Esophagus squamous epithelium (tissue), 5 donors: ENCODE results near the gene GALR2. TPM values are rescaled to one million over a fixed set of nuclear protein-coding genes. Genes with fewer than 3 reads are reported as not detected.

Experiments used
- DNase-seq: peaks from one replicate; lab custom pipeline; 2025; lab: John Stamatoyannopoulos, UW
- H3K27ac ChIP-seq, 4 donors: fragments of 200-600 bp; sonication (generic); one replicate each; pipeline ENCODE4 v1.5.1; 2016 to 2019; ENCODE audit warnings: mild to moderate bottlenecking in 1 of 4
- H3K27me3 ChIP-seq, 4 donors: fragments of 200-600 bp; sonication (generic); 1 replicate in 3 of 4; 2 replicates in 1 of 4; pipeline versions ENCODE4 v1.5.1 to v1.6.0; 2017 to 2021; ENCODE audit warnings: antibody characterized with exemption in 1 of 4
- H3K36me3 ChIP-seq, 3 donors: fragments of 200-600 bp; sonication (generic); one replicate each; pipeline ENCODE4 v1.5.1; 2016 to 2019
- H3K4me1 ChIP-seq, 3 donors: fragments of 200-600 bp; sonication (generic); one replicate each; pipeline ENCODE4 v1.5.1; 2017 to 2019
- H3K4me3 ChIP-seq, 4 donors: fragments of 200-600 bp; sonication (generic); 1 replicate in 3 of 4; 2 replicates in 1 of 4; pipeline ENCODE4 v1.5.1; 2016 to 2019; ENCODE audit warnings: mild to moderate bottlenecking in 2 of 4, moderate library complexity in 1 of 4
- H3K9me3 ChIP-seq, 3 donors: fragments of 200-600 bp; sonication (generic); one replicate each; pipeline ENCODE4 v1.5.1; 2016 to 2019
- POLR2A ChIP-seq, 4 donors: fragments of 450-650 bp; IDR thresholded peaks; one replicate each; pipeline ENCODE4 v1.6.1; 2017; ENCODE audit warnings: antibody characterized with exemption in 4 of 4, mild to moderate bottlenecking in 4 of 4, moderate library complexity in 3 of 4
- WGBS, 2 donors: methylation state at CpG; one replicate each; pipeline ENCODE4 v1.1.5; 2018; 5-methylcytosine and 5-hydroxymethylcytosine counted together
- intact Hi-C: fragments of 100-400 bp; cut with DNase I; formaldehyde crosslinking; loops from one replicate; pipeline ENCODE4 v1.15.0; 2022
- total RNA-seq, 4 donors: library from RNA; depleted of rRNA; stranded (reverse); fragments of >200 nt; gene quantifications; one replicate each; pipeline ENCODE4 v1.1.0, GENCODE V29; 2016
- TF ChIP-seq, protein P1 (sequence below), 6 experiments: fragments of 450-650 bp in 4 of 6; fragments of 200-600 bp in 2 of 6; sonication (generic) in 2 of 6; IDR thresholded peaks; one replicate each; pipeline ENCODE4 v1.5.1; 2016 to 2019; ENCODE audit warnings: antibody characterized with exemption in 6 of 6, mild to moderate bottlenecking in 4 of 6, moderate library complexity in 4 of 6
- donor health status: DM: yes; HTN: yes; CAD: no.

GALR2 gene
- total RNA-seq, 4 donors from 2014 or later = 0.32 to 1.6 (median 0.44) TPM; not detected in 1

DNA sequence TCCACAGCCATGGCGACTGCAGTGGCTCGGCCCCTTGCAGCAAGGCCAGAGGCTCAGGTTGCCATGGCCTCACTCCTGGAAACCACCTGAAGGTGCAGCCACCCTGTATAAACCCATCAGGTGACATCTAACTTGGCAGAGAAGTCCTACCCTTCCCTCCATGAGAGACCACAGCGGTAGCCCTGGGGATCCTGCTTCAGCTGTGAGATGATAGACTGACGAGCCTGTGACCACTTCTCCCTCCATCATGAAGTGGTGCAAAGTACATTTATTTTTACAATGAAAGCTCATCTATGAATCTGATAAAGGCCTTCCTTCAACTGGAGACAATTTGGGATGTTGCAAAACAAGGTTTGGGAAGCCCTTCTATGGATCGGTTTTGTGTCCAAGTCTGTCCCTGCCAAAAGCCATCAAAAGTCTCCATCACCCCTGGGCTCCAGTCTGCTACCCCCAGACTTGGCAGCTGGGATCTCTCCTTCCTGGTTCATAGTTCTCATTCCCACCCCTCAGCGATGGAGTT, 6.2 kb downstream of the GALR2 start:
- H3K9me3 ChIP-seq = no peaks in the 10 kb centered on the region
- WGBS, 2 donors = 56 to 58% methylated on average over 4 of the region's 6 CpGs
- intact Hi-C loops = no loop called here
- peaks cover 12 to 50% (median 18%) of the 10 kb centered on the region in 4 donors for H3K27me3 ChIP-seq
- no peak for DNase-seq
- peaks cover 16 to 43% (median 29%) of the 10 kb centered on the region in 3 donors for H3K36me3 ChIP-seq
- peaks cover 14 to 40% (median 17%) of the 10 kb centered on the region in 3 donors for H3K4me1 ChIP-seq
- no peak overlapping the region for H3K4me3 ChIP-seq
- TF ChIP-seq, protein P1, sequence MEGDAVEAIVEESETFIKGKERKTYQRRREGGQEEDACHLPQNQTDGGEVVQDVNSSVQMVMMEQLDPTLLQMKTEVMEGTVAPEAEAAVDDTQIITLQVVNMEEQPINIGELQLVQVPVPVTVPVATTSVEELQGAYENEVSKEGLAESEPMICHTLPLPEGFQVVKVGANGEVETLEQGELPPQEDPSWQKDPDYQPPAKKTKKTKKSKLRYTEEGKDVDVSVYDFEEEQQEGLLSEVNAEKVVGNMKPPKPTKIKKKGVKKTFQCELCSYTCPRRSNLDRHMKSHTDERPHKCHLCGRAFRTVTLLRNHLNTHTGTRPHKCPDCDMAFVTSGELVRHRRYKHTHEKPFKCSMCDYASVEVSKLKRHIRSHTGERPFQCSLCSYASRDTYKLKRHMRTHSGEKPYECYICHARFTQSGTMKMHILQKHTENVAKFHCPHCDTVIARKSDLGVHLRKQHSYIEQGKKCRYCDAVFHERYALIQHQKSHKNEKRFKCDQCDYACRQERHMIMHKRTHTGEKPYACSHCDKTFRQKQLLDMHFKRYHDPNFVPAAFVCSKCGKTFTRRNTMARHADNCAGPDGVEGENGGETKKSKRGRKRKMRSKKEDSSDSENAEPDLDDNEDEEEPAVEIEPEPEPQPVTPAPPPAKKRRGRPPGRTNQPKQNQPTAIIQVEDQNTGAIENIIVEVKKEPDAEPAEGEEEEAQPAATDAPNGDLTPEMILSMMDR (IDR thresholded peaks at IDR 0.05) = no peak
- no peak for TF ChIP-seq POLR2A (IDR thresholded peaks at IDR 0.05)
- H3K27ac ChIP-seq = no peak overlapping the region

DNA sequence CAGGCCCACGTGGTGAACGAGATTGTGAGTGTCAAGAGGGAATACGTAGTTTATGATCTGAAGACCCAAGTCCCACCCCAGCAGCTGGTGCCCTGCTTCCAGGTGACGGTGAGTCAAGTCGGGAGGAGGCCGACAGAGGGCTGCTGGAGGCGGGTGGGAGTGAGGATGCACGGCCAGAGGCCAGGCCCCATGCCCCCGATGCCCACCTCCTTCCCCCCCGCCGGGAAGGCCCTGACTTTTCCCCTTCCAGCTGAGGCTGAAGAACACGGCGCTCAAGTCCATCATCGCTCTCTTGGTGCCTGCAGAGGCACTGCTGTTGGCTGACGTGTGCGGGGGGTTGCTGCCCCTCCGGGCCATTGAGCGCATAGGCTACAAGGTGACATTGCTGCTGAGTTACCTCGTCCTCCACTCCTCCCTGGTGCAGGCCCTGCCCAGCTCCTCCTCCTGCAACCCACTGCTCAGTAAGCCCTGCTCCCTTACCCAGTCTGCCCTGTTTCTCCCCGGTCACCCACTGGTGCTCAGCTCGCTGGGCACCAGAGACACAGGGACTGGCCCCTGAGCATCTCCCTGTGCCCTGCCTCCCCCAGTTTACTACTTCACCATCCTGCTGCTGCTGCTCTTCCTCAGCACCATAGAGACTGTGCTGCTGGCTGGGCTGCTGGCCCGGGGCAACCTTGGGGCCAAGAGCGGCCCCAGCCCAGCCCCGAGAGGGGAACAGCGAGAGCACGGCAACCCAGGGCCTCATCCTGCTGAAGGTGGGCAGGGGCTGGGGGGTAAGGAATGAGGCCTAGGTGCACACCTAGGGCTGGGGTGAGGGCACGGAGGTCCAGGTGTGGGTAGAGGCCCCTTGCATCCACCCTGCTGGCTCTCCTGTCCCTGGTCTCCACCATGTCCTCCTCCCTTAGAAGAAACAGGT, 7.0 kb downstream of the GALR2 start:
- no peak for DNase-seq
- peaks cover 8 to 43% (median 10%) of the 10 kb centered on the region in 4 donors for H3K27me3 ChIP-seq

DNA sequence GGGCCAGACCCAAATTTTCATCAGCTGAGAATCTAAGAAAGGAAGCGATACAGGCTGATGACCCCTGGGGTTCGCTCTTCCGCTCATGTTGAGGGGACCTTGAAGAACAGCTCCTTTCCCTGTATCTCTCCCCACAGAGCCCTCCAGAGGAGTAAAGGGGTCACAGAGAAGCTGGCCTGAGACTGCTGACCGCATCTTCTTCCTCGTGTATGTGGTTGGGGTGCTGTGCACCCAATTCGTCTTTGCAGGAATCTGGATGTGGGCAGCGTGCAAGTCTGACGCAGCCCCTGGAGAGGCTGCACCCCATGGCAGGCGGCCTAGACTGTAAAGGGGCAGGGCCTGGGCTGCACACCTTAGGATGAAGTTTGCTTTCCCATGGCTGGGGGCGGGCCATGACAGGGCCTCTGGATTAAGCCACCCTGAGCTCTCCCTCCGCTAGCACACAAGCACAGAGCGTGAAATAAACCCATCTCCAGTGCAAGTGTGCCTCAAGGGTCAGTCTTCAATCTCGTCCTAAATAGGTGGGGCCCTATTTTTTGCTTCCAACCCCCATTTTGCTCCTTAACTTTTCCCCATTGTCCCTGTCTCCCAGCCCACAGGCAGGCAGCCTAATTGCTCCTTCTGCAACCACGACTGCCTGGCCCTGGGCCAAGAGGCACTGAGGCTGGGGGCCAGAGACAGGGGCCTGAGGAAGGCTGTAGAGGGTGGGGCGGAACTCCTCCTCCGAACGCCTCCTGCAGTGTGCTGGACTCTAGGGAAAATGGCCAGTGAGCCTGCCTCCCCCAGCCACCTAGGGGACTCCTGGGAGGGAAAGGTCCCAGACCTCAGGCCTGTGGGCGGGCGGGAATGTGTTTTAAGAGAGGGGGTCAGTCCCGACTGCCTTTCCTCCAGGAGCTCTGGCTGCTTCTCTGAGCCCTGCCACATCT, 8.0 kb downstream of the GALR2 start:
- intact Hi-C loops = no loop called here
- H3K36me3 ChIP-seq = peaks cover 28 to 61% (median 44%) of the 10 kb centered on the region in 3 donors
- 79 to 83% methylated on average over 11 to 15 of the region's 20 CpGs for WGBS, 2 donors
- no peaks in the 10 kb centered on the region for H3K9me3 ChIP-seq
- no peak for DNase-seq
- H3K27ac ChIP-seq = no peak overlapping the region
- H3K27me3 ChIP-seq = peaks cover 0 to 32% (median 1%) of the 10 kb centered on the region in 4 donors
- TF ChIP-seq, protein P1 (IDR thresholded peaks at IDR 0.05) = no peak
- TF ChIP-seq POLR2A (IDR thresholded peaks at IDR 0.05) = no peak
- no peak overlapping the region for H3K4me3 ChIP-seq
- H3K4me1 ChIP-seq = peaks cover 0 to 24% (median 4%) of the 10 kb centered on the region in 3 donors

More for the DNA sequence above, 7.0 kb downstream of the GALR2 start:
- no peak overlapping the region for H3K27ac ChIP-seq
- no peak for TF ChIP-seq POLR2A (IDR thresholded peaks at IDR 0.05)
- TF ChIP-seq, protein P1 (IDR thresholded peaks at IDR 0.05) = no peak
- H3K9me3 ChIP-seq = no peaks in the 10 kb centered on the region
- peaks cover 24 to 50% (median 35%) of the 10 kb centered on the region in 3 donors for H3K36me3 ChIP-seq
- peaks cover 7 to 34% (median 10%) of the 10 kb centered on the region in 3 donors for H3K4me1 ChIP-seq
- H3K4me3 ChIP-seq = no peak overlapping the region
- 25 to 63% methylated on average over 3 to 19 of the region's 27 CpGs for WGBS, 2 donors
- intact Hi-C loops = no loop called here

DNA sequence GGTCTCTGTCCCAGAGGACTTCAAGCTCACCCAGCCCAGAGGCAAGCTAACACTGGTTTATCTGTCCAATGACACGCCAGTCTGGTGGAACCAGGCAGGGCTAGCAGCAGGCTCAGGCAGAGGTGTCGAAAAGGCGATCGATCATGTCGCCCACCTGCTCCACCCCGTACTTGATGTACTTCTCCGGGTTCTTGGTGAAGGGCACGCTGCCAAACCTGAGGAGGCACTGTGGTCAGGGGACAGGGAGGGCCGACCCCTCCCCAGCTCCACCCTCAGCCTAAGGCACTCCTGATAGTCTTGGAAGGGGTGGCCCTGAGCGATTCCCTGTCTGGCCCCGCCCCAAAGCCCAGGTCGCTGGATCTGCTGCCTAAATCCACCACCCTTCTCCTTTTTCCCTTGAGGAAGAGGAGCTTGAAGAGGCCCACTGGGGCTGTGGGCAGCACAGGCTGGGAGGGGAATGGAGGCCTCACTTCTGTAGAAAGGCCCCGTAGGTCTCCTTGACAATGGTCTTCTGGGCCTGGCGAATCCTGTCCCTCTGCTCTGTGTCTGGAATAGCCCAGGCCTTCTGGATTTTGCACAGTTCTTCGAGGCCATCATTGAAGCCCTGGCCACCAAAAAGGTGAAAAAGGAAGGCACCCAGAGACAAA, 9.1 kb downstream of the GALR2 start:
- Histone ChIP-seq H3K4me3 (no peak overlapping the region), H3K9me3 (no peaks in the 10 kb centered on the region), H3K27ac (no peak overlapping the region), H3K27me3 (peaks cover 0 to 22% (median 0%) of the 10 kb centered on the region in 4 donors), H3K4me1 (peaks cover 0 to 23% (median 4%) of the 10 kb centered on the region in 3 donors), H3K36me3 (peaks cover 38 to 71% (median 52%) of the 10 kb centered on the region in 3 donors)
- intact Hi-C loops = no loop called here
- no peak for TF ChIP-seq POLR2A (IDR thresholded peaks at IDR 0.05)
- TF ChIP-seq, protein P1 (IDR thresholded peaks at IDR 0.05) = no peak
- no peak for DNase-seq
- WGBS, 2 donors = 54% methylated on average over 6 of the region's 15 CpGs; no CpG with 5 or more reads in 1 of the 2 donors
